Mesendoderm (in vitro differentiated cells): ENCODE results near the gene PSD.
A peak's percentile ranks its signal among the peaks of the same experiment; 100 is the strongest.

Experiments used
- DNase-seq: peaks from one replicate; pipeline ENCODE4 v3.0.0; 2013
- H2AK5ac ChIP-seq: 2 replicates; pipeline ENCODE4 v1.6.1; 2013; ENCODE audit warnings: low read length, inconsistent platforms
- H2BK120ac ChIP-seq: 2 replicates; pipeline ENCODE4 v1.6.1; 2013; ENCODE audit warnings: low read depth, mild to moderate bottlenecking, low read length, moderate library complexity, mixed read lengths
- H2BK15ac ChIP-seq: replicated peaks from 2 replicates; pipeline ENCODE4 v1.6.1; 2013; ENCODE audit warnings: low read depth, mild to moderate bottlenecking, moderate library complexity
- H2BK5ac ChIP-seq: 2 replicates; pipeline ENCODE4 v1.6.1; 2013; ENCODE audit warnings: low read length, inconsistent platforms
- H3K18ac ChIP-seq: 2 replicates; pipeline ENCODE4 v1.6.1; 2013; ENCODE audit warnings: mild to moderate bottlenecking, low read length, mixed read lengths
- H3K23ac ChIP-seq: one replicate; pipeline ENCODE4 v1.6.1; 2013; ENCODE audit warnings: low read length
- H3K27ac ChIP-seq: 2 replicates; pipeline ENCODE4 v1.5.1; 2013; ENCODE audit warnings: low read depth, mild to moderate bottlenecking, inconsistent platforms, low read length, moderate library complexity
- H3K27me3 ChIP-seq: 2 replicates; pipeline ENCODE4 v1.6.1; 2013; ENCODE audit warnings: low read length, control low read depth, mild to moderate bottlenecking, inconsistent platforms; ENCODE audit not compliant: insufficient read depth, poor library complexity
- H3K36me3 ChIP-seq: 2 replicates; pipeline ENCODE4 v1.6.1; 2013; ENCODE audit warnings: low read length, inconsistent platforms; ENCODE audit not compliant: control insufficient read depth, insufficient read depth
- H3K4ac ChIP-seq: one replicate; pipeline ENCODE4 v1.6.1; 2013; ENCODE audit warnings: low read depth, mild to moderate bottlenecking, low read length, moderate library complexity
- H3K4me1 ChIP-seq: 2 replicates; pipeline ENCODE4 v1.6.1; 2013; ENCODE audit warnings: low read depth, low read length, inconsistent platforms; ENCODE audit not compliant: control insufficient read depth
- H3K4me2 ChIP-seq: 2 replicates; pipeline ENCODE4 v1.6.1; 2013; ENCODE audit warnings: low read length
- H3K4me3 ChIP-seq: 2 replicates; pipeline ENCODE4 v1.5.1; 2013; ENCODE audit warnings: mild to moderate bottlenecking, low read length
- H3K56ac ChIP-seq: one replicate; pipeline ENCODE4 v1.6.1; 2013; ENCODE audit warnings: low read length
- H3K79me1 ChIP-seq: 2 replicates; pipeline ENCODE4 v1.6.1; 2013; ENCODE audit warnings: low read length, inconsistent platforms
- H3K79me2 ChIP-seq: 2 replicates; pipeline ENCODE4 v1.6.1; 2013; ENCODE audit warnings: mild to moderate bottlenecking, low read length; ENCODE audit not compliant: control insufficient read depth, insufficient read depth
- H3K9ac ChIP-seq: 2 replicates; pipeline ENCODE4 v1.6.1; 2013; ENCODE audit warnings: low read length, inconsistent platforms
- H4K5ac ChIP-seq: one replicate; pipeline ENCODE4 v1.6.1; 2013; ENCODE audit warnings: low read length
- H4K8ac ChIP-seq: one replicate; pipeline ENCODE4 v1.6.1; 2013; ENCODE audit warnings: low read depth, mild to moderate bottlenecking, control low read depth, low read length, moderate library complexity
- WGBS: extraction: QIAGEN DNeasy Blood & Tissue Kit; methylation state at CpG from one replicate; pipeline ENCODE4 v1.1.7; 2013; ENCODE audit warnings: low lambda C conversion rate, missing lambda C conversion rate; ENCODE audit not compliant: insufficient coverage; ENCODE audit errors: extremely low coverage; 5-methylcytosine and 5-hydroxymethylcytosine counted together

Gene PSD

DNA sequence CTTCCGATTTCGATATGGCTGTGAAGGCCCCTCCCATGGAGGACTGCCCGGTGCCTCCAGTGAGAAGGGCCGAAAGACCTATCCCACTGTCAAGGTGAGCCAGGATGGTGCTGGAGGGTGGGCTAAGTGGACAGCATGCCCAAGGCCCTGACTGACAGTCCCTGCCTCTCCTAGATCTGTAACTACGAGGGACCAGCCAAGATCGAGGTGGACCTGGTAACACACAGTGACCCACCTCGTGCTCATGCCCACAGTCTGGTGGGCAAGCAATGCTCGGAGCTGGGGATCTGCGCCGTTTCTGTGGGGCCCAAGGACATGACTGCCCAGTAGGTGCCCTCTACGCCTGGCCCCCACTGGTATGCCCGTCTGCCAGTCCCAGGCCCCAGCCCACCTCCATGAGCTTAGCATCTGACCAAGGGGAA lies 21.8 kb downstream of the PSD start:
- DNase-seq: no peak
- Histone ChIP-seq H3K18ac (no peak overlapping the region), H2AK5ac (no peak overlapping the region), H3K79me1 (no peaks in the 10 kb centered on the region), H3K36me3 (no peaks in the 10 kb centered on the region), H3K79me2 (no peaks in the 10 kb centered on the region), H3K4me2 (no peak overlapping the region), H3K4ac (no peak overlapping the region), H4K5ac (no peak overlapping the region), H3K27ac (no peak overlapping the region), H3K4me3 (no peak overlapping the region), H3K9ac (no peak overlapping the region), H4K8ac (no peak overlapping the region), H2BK5ac (no peak overlapping the region), H3K56ac (no peak overlapping the region), H2BK15ac (no peak overlapping the region), H3K27me3 (no peaks in the 10 kb centered on the region), H3K23ac (no peak overlapping the region), H2BK120ac (no peak overlapping the region), H3K4me1 (peaks cover 10% of the 10 kb centered on the region)
- no CpG with 5 or more reads among the region's 12 CpGs for WGBS

GRCh38 chr10:102396317-102396650 lies 22.3 kb downstream of the PSD start:
- Histone ChIP-seq H3K9ac (peak overlapping the region; percentile 72), H3K4me1 (peaks cover 10% of the 10 kb centered on the region), H3K4ac (no peak overlapping the region), H3K79me1 (no peaks in the 10 kb centered on the region), H2BK120ac (no peak overlapping the region), H4K8ac (no peak overlapping the region), H3K79me2 (no peaks in the 10 kb centered on the region), H3K27ac (no peak overlapping the region), H3K23ac (peak overlapping the region; percentile 48), H2BK5ac (no peak overlapping the region), H3K4me2 (peak overlapping the region; percentile 55), H4K5ac (no peak overlapping the region), H2BK15ac (no peak overlapping the region), H3K56ac (peak overlapping the region; percentile 79), H2AK5ac (no peak overlapping the region), H3K4me3 (no peak overlapping the region), H3K18ac (no peak overlapping the region), H3K27me3 (no peaks in the 10 kb centered on the region), H3K36me3 (no peaks in the 10 kb centered on the region)
- no peak for DNase-seq
- WGBS: no CpG with 5 or more reads among the region's 4 CpGs

- Histone ChIP-seq H3K4me1 (peaks cover 10% of the 10 kb centered on the region), H2BK15ac (no peak within 1 kb of the TSS), H4K8ac (no peak within 1 kb of the TSS), H3K79me2 (no peaks in the 10 kb centered on the region), H3K36me3 (no peaks in the 10 kb centered on the region), H3K23ac (peak within 1 kb of the TSS; percentile 48), H3K79me1 (no peaks in the 10 kb centered on the region), H3K27ac (no peak within 1 kb of the TSS), H3K18ac (peak within 1 kb of the TSS; percentile 20), H2AK5ac (no peak within 1 kb of the TSS), H3K4ac (no peak within 1 kb of the TSS), H3K27me3 (no peaks in the 10 kb centered on the region), H3K9ac (peak within 1 kb of the TSS; percentile 72), H2BK120ac (no peak within 1 kb of the TSS), H3K4me2 (peak within 1 kb of the TSS; percentile 94), H2BK5ac (no peak within 1 kb of the TSS), H4K5ac (no peak within 1 kb of the TSS), H3K4me3 (peak within 1 kb of the TSS; percentile 34), H3K56ac (peak within 1 kb of the TSS; percentile 79)
- peak; percentile 94 for DNase-seq
- WGBS: no CpG with 5 or more reads among the region's 42 CpGs
Measured at GRCh38 chr10:102395400-102396316, 22.9 kb downstream of the PSD start, which contains the start of gene NFKB2. TSS of gene NFKB2 (plus strand) at chr10:102395705. CDS start at chr10:102395960, 255 bp downstream.

- no peak overlapping the region for H3K4ac ChIP-seq
- peak; percentile 46 for DNase-seq
- H3K4me2 ChIP-seq: peak overlapping the region; percentile 94
- no peak overlapping the region for H2AK5ac ChIP-seq
- no peak overlapping the region for H2BK120ac ChIP-seq
- no peak overlapping the region for H2BK15ac ChIP-seq
- no peaks in the 10 kb centered on the region for H3K79me2 ChIP-seq
- WGBS: no CpG with 5 or more reads among the region's 35 CpGs
- H3K23ac ChIP-seq: no peak overlapping the region
- no peaks in the 10 kb centered on the region for H3K79me1 ChIP-seq
- peak overlapping the region; percentile 76 for H3K56ac ChIP-seq
- H3K36me3 ChIP-seq: no peaks in the 10 kb centered on the region
- peaks cover 10% of the 10 kb centered on the region for H3K4me1 ChIP-seq
- H4K5ac ChIP-seq: no peak overlapping the region
- H3K27me3 ChIP-seq: no peaks in the 10 kb centered on the region
- peak overlapping the region; percentile 55 for H3K9ac ChIP-seq
- H3K4me3 ChIP-seq: peak overlapping the region; percentile 26
- H3K27ac ChIP-seq: no peak overlapping the region
- H3K18ac ChIP-seq: peak overlapping the region; percentile 20
- H4K8ac ChIP-seq: no peak overlapping the region
- H2BK5ac ChIP-seq: no peak overlapping the region
Measured at GRCh38 chr10:102394801-102395399, 23.7 kb downstream of the PSD start.

- peak; percentile 92 for DNase-seq
- Histone ChIP-seq H3K23ac (no peak overlapping the region), H3K9ac (peak overlapping the region; percentile 55), H2BK15ac (no peak overlapping the region), H3K4me3 (peak overlapping the region; percentile 49), H3K18ac (no peak overlapping the region), H4K8ac (no peak overlapping the region), H3K4ac (no peak overlapping the region), H3K36me3 (no peaks in the 10 kb centered on the region), H2BK120ac (no peak overlapping the region), H3K4me2 (peak overlapping the region; percentile 94), H4K5ac (no peak overlapping the region), H3K4me1 (peaks cover 8% of the 10 kb centered on the region), H3K56ac (peak overlapping the region; percentile 76), H3K79me1 (no peaks in the 10 kb centered on the region), H3K27ac (no peak overlapping the region), H3K27me3 (no peaks in the 10 kb centered on the region), H2AK5ac (no peak overlapping the region), H3K79me2 (no peaks in the 10 kb centered on the region), H2BK5ac (no peak overlapping the region)
- no CpG with 5 or more reads among the region's 71 CpGs for WGBS
Measured at GRCh38 chr10:102394079-102394800, 24.3 kb downstream of the PSD start.
